ENCODE results near the gene CLEC2L.

The CLEC2L gene

GRCh38 chr7:139557857-139558581 lies 34.5 kb downstream of the CLEC2L start:
- no peak for DNase-seq (ENCODE audit: low read depth)

- no peak for DNase-seq (ENCODE audit: low read depth)
Observed at GRCh38 chr7:139559364-139560105, 36.0 kb downstream of the CLEC2L start.

DNA sequence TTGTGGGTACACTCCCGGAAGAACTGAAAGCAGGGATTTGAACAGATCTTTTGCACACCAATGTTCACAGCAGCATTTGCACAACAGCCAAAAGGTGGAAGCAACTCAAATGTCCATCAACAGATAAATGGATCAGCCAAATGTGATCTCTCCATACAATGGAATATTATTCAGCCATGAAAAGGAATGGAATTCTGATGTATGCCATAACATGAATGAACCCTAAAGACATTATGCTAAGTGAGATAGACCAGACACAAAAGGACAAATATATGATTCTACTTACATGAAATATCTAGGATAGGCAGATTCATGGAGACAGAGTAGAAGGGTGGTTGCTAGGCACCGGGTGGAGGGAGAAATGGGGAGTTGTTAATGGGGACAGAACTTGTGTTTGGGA lies 36.7 kb downstream of the CLEC2L start:
- no peak for DNase-seq (ENCODE audit: low read depth)

- DNase-seq (ENCODE audit: low read depth), result no peak
Observed at GRCh38 chr7:139560678-139561077, 37.2 kb downstream of the CLEC2L start.

DNA sequence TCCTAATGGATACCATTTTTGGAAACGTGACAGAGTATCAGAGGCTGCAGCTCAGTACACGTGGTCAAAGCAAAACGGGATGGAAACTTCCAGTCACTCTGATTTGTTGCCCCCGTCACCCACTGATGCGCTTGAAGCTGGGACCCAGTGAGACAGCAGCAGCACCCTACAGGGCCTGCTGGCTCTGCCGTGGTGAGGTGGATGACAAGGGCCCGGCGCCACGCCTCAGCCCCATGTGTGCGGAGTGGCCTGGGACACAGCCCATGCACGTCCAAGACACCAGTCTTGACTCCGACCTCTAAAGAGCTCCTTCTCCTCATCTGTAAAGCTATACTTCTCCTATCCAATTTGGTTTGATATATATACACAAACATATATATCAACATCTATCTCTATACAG lies 39.0 kb downstream of the CLEC2L start:
- no peak for DNase-seq (ENCODE audit: low read depth)

DNA sequence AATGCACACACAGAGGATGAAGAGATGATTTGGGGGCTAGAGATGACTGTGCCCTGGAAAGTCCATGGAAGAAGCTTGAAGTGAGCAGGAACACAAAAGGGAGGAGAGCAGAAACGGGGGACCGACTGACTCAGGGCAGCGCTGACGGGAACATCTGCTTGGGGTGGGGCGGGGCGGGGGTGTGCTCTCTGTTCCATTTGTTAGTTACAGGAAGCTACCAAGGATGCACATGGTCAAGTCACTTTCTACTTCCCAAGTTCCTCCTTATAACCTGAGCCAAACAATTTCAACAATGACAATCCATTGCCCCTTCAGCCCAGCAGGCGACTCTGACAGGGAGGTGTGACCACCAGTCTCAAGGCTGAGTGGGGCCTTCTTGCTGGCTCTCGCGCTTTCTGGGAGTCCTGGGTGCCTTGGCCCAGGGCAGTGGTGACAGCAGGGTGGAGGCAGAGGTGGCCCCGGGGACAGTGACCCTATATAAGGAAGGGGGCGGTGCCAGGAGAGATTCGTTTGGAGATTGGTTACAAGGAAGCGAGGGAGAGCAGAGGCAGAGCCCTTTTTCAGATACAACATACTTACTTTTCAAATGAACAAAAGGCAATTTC lies 39.6 kb downstream of the CLEC2L start:
- DNase-seq (ENCODE audit: low read depth), result no peak

DNA sequence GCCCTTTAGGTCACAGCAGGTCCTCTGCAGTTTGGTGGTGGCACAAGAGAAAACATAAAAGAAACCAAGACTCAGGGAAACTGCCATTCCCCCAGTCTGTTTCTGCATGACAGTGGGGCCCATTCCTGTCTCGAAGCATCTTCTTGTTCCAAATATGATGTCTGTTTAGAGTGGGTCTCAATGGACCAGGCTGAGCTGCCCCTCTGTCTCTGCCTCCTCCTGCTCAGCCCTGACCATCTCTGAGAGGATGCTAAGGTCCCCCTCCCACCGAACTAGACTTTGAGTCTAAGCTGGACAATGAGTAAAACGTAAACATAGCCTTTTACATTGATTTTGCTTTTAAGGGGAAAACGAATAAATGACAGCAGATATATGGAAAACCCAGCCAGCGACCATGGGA lies 40.4 kb downstream of the CLEC2L start:
- no peak for DNase-seq (ENCODE audit: low read depth)

DNA sequence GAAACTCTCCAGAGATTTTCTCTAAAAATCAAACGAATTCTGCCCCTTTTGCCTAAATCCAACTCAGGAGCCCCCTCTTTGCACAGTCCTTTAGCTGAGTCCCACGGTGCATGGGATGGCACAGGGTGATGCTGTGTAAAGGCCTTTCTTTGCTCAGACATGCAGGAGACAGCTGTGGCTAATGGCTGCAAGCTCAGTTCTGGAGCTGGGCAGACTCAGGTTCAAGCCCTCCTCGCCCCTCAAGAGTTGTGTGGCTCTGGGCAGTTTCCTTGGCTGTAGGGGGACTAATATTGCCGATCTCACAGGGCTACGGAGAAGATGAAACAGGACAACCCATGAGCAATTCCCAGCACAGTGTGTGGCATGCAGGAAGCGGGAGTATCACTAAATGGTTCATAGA lies 42.6 kb downstream of the CLEC2L start:
- no peak for DNase-seq (ENCODE audit: low read depth)

GRCh38 chr7:139566736-139567646 lies 43.5 kb downstream of the CLEC2L start:
- DNase-seq (ENCODE audit: low read depth), result no peak

- no peak for DNase-seq (ENCODE audit: low read depth)
Observed at GRCh38 chr7:139567647-139568345, 44.3 kb downstream of the CLEC2L start.

- no peak for DNase-seq (ENCODE audit: low read depth)
Observed at GRCh38 chr7:139568346-139568675, 44.8 kb downstream of the CLEC2L start.

DNA sequence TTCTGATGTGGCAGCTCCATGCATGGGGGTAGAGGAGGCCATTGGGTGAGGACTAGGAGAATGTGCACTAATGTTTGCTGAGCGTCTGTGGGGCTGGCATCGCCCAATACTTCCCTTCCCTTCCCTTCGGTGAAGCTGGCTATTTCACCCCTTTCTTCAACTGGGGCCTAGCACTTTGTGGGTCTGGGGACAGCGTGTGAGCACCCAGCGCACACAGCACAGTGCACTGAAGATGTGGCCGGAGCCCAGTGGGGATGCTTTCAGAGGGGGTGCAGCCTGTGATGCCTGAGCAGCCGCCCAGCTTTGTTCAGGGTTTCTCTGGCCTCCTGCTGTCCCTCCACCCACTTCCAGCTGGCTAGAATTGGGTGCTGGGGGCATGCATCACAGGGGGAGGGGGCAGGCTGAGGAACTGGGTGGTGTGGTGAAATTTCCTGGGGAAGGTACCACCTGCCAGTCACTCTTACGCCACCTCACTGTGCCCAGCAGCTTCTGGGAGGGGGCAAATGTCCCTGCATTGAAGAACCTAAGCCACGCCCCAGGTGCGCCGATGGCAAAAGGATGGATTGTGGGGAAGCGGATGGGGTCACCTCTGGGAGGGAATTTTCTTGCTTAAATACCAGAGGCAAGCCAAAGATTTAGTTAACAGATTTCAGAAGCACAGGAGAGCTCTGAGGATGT lies 45.5 kb downstream of the CLEC2L start:
- no peak for DNase-seq (ENCODE audit: low read depth)

- no peak for DNase-seq (ENCODE audit: low read depth)
Observed at GRCh38 chr7:139570119-139570518, 46.6 kb downstream of the CLEC2L start.

DNA sequence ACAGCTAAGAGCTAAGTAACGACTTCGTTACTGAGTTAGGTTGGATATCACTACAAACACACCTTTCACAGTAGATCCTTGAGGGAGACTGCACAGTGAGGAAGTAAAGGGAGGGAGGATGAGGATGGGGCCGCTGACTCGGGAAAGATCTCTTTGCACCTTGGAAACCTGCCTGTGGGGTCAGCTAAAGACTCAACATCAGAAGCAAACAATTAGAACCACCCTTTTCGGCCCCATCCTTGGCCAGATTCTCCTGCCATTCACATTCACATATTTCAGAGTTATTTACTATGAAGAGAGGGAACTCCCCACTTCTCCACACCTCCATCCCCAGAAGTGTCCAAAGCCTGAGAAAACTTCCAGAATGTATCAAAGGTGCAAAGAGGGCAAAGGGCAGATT lies 47.1 kb downstream of the CLEC2L start:
- no peak for DNase-seq (ENCODE audit: low read depth)

DNA sequence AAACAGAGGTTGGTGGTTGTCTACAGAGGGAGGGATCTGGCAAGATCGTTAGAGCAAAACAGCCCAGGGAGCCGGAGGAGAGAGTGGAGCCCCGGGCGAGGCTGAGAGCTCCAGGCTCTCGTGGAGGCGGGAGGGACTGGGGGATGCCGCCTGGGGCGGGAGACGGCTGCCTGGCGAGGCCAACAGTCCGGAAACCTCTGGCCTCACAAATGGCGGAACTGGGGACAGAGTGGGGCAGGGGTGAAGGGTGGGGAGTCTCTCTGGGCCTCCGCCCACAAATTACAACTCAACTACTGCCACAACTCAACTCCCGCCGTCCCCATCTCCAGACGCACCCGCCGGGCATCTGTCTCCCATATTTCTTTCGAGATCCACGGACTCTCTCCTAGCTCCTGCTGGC lies 47.7 kb downstream of the CLEC2L start:
- DNase-seq (ENCODE audit: low read depth), result no peak

DNA sequence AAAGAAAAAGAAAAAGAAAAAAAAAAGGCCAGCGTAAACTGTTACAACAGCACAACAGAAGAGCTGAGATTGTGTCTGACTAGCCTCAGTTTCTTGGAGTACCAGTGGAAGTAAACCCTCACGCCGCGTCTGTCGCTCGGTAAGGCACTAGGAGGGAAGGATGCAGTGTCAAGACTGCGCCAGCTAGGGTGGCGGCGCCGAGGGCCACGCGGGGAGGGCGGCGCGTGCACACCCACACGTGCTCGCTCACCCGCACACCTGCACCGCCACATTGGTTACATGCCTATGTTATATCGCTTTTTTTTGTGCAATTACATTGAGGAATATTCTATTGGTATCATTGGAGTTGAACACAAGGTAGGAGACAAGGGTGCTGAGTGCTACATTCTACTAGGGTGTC lies 48.2 kb downstream of the CLEC2L start:
- no peak for DNase-seq (ENCODE audit: low read depth)

- DNase-seq (ENCODE audit: low read depth), result no peak
Observed at GRCh38 chr7:139572071-139572470, 48.6 kb downstream of the CLEC2L start.

- DNase-seq (ENCODE audit: low read depth), result no peak
Observed at GRCh38 chr7:139572704-139573385, 49.4 kb downstream of the CLEC2L start.

GRCh38 chr7:139573871-139574270 lies 50.4 kb downstream of the CLEC2L start:
- DNase-seq (ENCODE audit: low read depth), result no peak

DNA sequence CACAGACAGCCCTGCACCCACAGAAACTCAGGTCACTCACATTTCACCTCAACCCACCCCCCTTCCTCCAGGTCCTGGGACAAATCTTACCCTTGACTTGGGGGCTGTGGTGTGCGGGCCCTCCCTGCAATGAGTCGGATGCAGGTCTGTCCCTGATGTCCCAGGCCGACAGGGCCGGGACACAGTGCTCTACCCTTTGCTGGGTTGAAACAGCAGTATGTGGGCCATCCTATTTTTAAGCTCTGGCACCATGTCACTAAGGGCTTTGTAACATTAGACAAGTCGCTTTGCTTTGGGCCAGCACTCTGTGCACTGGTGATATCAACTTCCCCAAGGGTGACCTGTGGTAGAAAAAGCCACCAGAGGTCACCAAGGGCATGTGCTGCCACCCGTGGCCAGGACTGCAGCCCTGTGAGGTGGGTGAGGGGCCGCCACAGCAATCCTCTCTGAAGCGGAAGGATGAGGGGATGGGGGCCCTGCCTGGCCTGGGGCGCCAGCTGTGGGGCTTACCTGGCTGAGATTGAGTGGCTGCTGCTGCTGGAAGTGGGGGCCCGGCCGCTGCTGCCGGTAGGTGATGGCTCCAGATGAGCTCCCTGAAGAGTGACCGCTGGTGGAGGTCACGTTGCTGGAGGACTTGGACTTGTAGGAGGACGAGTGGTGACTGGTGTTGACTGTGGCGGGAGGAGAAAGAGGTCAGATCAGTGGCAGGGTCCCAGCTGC lies 51.3 kb downstream of the CLEC2L start:
- DNase-seq (ENCODE audit: low read depth), result no peak
